HL-60/S4 (cell line): ENCODE measurements around the gene ATAD5.
"Not testable (repeated sequence)": the region's sequence is repeated elsewhere in the genome, so short reads cannot be mapped to it uniquely, and the experiment has no call there.

ENCODE experiments used
- in situ Hi-C: fragments of 300-500 bp; cut with MboI; formaldehyde crosslinking; loops from 2 replicates; pipeline ENCODE4 v1.14.3; 2022; ENCODE audit warnings: low sequenced_read_pairs

The ATAD5 gene

GRCh38 chr17:30906101-30906911 lies 74.5 kb downstream of the ATAD5 start, which contains the start of gene TEFM:
Gene TEFM (minus strand): TSS chr17:30906238. CDS start chr17:30906198, 40 bp downstream.
- in situ Hi-C loops, result no loop called here

- in situ Hi-C loops, result no loop called here
Observed at GRCh38 chr17:30908717-30909420, 77.1 kb downstream of the ATAD5 start.

DNA sequence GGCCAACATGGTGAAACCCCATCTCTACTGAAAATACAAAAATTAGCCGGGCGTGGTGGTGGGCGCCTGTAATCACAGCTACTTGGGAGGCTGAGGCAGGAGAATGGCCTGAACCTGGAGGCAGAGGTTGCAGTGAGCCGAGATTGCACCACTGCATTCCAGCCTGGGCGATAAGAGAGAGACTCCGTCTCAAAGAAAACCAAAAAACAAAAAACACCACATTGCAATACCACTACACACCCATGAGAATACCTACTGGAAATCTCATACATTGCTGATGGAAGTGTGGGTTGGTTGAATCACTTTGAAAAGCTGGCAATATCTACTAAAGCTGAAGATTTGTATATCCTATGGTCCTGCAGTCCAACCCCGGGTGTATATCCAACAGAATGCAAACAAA lies 78.4 kb downstream of the ATAD5 start:
- in situ Hi-C loops, result not testable (repeated sequence)

GRCh38 chr17:30913955-30914354 lies 82.2 kb downstream of the ATAD5 start:
- in situ Hi-C loops, result no loop called here

- in situ Hi-C loops, result no loop called here
Observed at GRCh38 chr17:30915833-30916611, 84.3 kb downstream of the ATAD5 start.

GRCh38 chr17:30917050-30917449 lies 85.3 kb downstream of the ATAD5 start:
- in situ Hi-C loops, result no loop called here

DNA sequence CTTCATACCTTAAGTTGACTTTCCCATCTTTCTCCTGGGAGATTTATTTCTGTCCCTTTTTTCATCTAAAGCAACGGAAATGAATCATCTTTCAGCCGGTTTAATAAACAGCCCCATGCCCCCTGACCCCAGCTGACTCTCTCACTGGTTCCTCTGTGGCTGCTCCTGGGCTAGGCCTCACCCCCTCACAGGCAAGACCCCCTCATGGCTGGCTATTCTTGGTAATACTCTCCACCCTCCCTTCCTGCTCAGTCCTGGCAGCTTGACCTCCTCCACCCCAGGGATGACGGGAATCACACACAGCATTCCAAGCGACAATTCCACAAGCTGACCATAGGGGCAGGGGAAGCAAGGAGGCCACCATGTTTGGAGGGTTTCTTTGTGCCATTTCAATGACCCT lies 88.5 kb downstream of the ATAD5 start:
- in situ Hi-C loops, result no loop called here

DNA sequence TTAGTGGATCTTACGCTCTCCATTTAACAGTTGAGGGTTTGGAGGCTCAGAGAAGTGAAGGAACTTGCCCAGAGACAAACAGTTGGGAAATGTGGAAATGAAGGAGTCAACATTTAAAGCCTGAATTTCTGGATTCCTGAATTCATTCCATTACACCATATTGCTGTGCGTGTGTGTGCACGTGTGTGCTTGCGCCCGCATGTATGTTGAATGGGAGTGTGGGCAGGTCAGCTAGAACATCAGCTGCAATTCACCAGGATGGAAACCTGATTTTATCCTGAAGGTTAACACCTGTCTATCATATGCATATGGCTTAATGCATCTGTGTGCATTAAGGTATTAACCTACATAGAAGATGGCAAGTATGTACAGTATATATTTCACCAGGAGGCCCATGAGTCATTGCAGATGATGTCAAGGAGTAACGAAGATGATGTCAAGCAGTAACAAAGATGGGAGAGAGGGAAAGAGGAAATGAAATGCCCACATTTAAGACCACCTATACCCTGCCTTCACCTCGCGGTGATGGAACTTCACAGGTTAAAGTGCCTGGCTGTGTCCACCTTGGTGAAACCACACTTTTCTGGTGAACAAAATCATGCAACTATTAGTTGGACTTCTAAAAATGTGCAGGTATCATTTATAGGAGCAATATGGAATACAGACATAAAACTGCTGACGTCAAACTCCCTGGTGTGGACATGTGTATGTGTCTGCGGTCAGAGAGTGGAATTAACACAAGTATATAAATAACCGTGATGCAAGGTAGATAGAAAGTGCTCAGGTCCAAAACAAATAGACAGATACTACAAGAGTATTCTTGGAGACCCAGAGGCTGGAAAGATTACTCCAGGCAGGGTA lies 89.1 kb downstream of the ATAD5 start:
- in situ Hi-C loops, result no loop called here

DNA sequence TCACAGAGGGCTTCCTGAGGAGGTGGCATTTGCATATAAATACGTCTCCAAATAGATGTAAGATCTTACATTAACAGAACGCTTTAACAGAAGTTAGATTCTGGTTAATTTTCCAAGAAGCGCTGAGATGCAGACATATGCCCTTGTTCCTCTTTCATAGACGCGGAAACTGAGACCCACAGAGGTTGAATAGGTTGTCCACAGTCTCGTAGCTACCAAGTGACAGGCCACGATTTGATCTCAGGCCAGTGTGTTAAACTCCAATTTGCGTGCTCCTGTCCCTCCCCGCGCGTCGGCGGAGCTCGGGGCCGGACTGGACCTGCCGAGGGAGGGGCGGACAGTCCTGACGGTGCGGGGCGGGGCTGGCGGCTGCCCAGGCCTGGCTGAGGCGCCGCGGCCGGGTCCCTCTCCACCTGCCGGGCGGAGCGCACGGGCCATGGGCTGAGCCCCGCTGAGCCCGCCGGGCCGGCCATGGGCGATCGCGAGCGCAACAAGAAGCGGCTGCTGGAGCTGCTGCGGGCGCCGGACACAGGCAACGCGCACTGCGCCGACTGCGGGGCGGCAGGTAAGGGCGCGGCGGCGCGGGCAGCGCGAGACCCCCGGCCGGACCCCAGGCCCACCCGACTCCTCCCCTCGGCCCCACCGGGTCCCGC lies 89.9 kb downstream of the ATAD5 start, which contains the start of gene ADAP2:
ADAP2 (plus strand) TSS at position 402 of the 653 bp plus-strand sequence; CDS start at position 472, 70 bp downstream.
- in situ Hi-C loops, result no loop called here

- in situ Hi-C loops, result no loop called here
Observed at GRCh38 chr17:30922235-30923030, 90.7 kb downstream of the ATAD5 start.

DNA sequence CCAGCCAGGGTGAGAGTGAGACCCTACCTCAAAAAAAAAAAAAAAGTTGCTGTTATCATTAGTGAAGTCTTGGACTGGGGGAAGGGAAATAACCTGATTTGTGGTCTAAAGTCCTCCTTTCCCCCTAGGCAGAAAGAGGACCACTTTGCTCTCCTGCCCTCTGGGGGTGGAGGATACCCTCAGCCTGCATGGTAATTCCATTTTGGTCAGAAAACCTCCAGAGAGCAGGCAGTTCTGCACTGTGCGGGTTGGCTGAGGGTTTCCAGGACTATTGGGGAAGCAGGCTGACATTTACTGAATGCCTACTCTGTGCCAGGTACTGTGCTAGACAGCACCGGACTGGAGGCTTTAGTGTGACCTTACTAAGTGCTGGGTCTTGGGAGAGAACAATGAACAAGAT lies 92.6 kb downstream of the ATAD5 start:
- in situ Hi-C loops, result no loop called here

DNA sequence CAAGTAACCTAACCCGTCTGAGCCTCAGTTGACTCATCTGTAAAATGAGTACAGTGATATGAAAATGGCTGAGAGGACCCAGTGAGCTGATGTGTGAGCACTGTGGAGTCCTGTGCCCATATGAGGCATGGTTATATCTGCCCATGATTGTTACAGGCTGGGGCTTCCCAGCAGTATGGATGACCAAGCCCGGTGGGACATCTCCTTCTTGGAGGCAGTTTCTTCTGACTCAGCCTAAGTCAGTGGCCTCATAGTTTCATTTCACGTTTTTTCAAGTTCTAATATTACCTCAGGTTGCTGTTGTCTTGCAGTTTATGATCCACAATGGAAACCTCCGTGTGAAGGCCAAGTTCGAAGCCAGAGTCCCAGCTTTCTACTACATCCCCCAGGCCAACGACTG lies 94.8 kb downstream of the ATAD5 start:
- in situ Hi-C loops, result no loop called here

DNA sequence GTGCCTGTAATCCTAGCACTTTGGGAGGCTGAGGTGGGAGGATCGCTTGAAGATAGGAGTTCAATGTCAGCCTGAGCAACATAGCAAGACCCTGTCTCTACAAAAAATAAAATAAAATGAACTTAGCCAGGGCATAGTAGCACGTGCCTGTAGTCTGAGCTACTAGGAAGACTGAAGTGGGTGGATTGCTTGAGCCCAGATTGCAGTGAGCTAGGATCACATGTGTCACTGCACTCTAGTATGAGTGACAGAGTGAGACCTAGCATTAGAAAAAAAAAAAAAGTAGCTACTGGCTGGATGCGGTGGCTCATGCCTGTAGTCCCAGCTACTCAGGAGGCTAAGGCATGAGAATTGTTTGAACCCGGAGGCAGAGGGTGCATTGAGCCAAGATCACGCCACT lies 96.0 kb downstream of the ATAD5 start:
- in situ Hi-C loops, result no loop called here

GRCh38 chr17:30928584-30928983 lies 96.8 kb downstream of the ATAD5 start:
- in situ Hi-C loops, result no loop called here

- in situ Hi-C loops, result no loop called here
Observed at GRCh38 chr17:30929081-30929633, 97.4 kb downstream of the ATAD5 start.

GRCh38 chr17:30929861-30930260 lies 98.1 kb downstream of the ATAD5 start:
- in situ Hi-C loops, result not testable (repeated sequence)

DNA sequence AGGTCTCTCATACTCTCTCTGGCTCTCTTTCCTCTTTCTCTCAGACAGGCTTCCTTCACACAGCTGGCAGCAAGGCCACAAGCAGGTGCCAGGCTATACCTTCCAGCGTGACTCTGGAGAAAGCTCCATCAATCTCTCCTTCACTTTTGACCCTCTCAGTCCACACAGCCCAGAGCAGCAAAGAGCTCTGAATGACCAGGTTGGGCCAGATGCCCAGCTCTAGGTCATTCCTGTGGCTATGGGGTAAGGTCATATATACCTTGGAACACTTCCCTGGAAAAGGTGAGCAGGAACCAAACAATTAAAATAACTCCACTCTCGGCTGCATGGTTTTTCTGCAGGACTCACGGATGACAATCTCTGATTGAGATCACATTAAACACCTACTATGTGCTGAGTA lies 98.7 kb downstream of the ATAD5 start:
- in situ Hi-C loops, result no loop called here

DNA sequence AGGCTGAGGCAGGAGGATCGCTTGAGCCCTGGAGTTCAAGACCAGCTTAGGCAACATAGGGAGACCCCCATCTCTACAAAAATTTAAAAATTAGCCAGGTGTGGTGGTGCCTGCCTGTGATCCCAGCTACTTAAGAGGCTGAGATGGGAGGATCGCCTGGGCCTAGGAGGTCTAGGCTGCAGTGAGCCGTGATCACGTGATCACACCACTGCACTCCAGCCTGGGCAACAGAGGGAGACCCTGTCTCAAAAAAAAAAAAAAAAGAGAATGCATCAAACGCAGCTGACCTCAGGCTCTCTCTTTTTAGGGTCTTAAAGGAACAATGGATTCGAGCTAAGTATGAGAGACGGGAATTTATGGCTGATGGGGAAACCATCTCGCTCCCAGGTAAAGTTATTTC lies 99.8 kb downstream of the ATAD5 start:
- in situ Hi-C loops, result not testable (repeated sequence)

DNA sequence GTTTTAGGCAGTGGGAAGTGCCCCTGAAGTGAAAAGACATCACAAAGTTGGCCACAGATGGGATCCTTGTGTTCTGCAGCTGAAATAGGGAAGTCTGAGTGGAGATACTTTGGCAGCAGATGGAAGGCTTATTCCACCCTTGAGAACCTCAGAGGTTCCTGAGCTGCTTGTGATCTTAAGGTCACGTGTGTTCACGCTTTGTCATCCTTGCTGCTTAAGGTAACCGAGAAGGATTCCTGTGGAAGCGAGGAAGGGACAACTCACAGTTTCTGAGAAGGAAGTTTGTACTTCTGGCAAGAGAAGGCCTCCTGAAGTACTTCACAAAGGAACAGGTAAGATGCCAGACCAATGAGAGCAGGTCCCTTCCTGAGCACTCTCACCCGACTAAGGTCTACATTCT lies 102.2 kb downstream of the ATAD5 start:
- in situ Hi-C loops, result no loop called here
